HL-60 (cell line): ENCODE data around the gene KCNQ5.

ENCODE experiments used
- DNase-seq, 2 experiments: peaks; one replicate each; pipeline ENCODE4 v3.0.0-alpha.2; 2010 to 2020; ENCODE audit warnings: low read depth in 1 of 2, low spot score in 1 of 2
- H3K27ac ChIP-seq: fragments of 250-450 bp; sonication (Bioruptor Pico); replicated peaks from 2 replicates; pipeline ENCODE4 v1.5.1; 2020; ENCODE audit warnings: mild to moderate bottlenecking, moderate library complexity
- H3K27me3 ChIP-seq: fragments of 250-450 bp; sonication (Bioruptor Pico); 2 replicates; pipeline ENCODE4 v1.5.1; 2021; ENCODE audit warnings: mild to moderate bottlenecking, moderate library complexity; ENCODE audit not compliant: insufficient read depth, poor library complexity, severe bottlenecking
- H3K4me3 ChIP-seq: replicated peaks from 2 replicates; pipeline ENCODE4 v1.5.1; 2011; ENCODE audit warnings: mild to moderate bottlenecking, control low read depth, low read length; ENCODE audit not compliant: insufficient read depth
- CTCF ChIP-seq: IDR thresholded peaks from one replicate; pipeline ENCODE4 v1.5.1; 2011; ENCODE audit warnings: low read length, control low read depth, inconsistent platforms; ENCODE audit not compliant: insufficient read depth
- GABPA ChIP-seq: IDR thresholded peaks from 2 replicates; pipeline ENCODE4 v1.6.1; 2012; ENCODE audit warnings: low read depth
- POLR2AphosphoS5 ChIP-seq: IDR thresholded peaks from 2 replicates; pipeline ENCODE4 v1.6.1; 2012; ENCODE audit warnings: low read depth
- REST ChIP-seq: IDR thresholded peaks from 2 replicates; pipeline ENCODE4 v1.6.1; 2012; ENCODE audit warnings: low read depth; ENCODE audit not compliant: insufficient replicate concordance
- SPI1 ChIP-seq: IDR thresholded peaks from 2 replicates; pipeline ENCODE4 v1.6.1; 2012; ENCODE audit warnings: low read depth, mild to moderate bottlenecking, borderline replicate concordance

Gene KCNQ5

GRCh38 chr6:72849346-72849745, 227.5 kb downstream of the KCNQ5 start:
- no peak for DNase-seq
- Histone ChIP-seq H3K4me3 (no peak overlapping the region), H3K27ac (no peak overlapping the region), H3K27me3 (no peaks in the 10 kb centered on the region)
- TF ChIP-seq REST, result no peak
- no peak for TF ChIP-seq SPI1
- TF ChIP-seq CTCF, result no peak

- H3K27ac ChIP-seq, result no peak overlapping the region
- H3K4me3 ChIP-seq, result no peak overlapping the region
- no peaks in the 10 kb centered on the region for H3K27me3 ChIP-seq
- no peak for DNase-seq
- no peak for TF ChIP-seq GABPA
- no peak for TF ChIP-seq REST
- TF ChIP-seq CTCF, result no peak
- TF ChIP-seq SPI1, result no peak
- no peak for TF ChIP-seq POLR2AphosphoS5
These were observed 228.2 kb downstream of the KCNQ5 start for GRCh38 chr6:72850040-72850439.

- no peak overlapping the region for H3K27ac ChIP-seq
- DNase-seq, result no peak
These were observed 228.6 kb downstream of the KCNQ5 start for GRCh38 chr6:72850469-72850868.

More at GRCh38 chr6:72850469-72850868, 228.6 kb downstream of the KCNQ5 start:
- no peaks in the 10 kb centered on the region for H3K27me3 ChIP-seq
- no peak overlapping the region for H3K4me3 ChIP-seq
- no peak for TF ChIP-seq SPI1
- TF ChIP-seq POLR2AphosphoS5, result no peak
- no peak for TF ChIP-seq GABPA
- no peak for TF ChIP-seq CTCF
- no peak for TF ChIP-seq REST
